Naive thymus-derived CD8-positive, alpha-beta T cell (primary cell): ENCODE results near the gene ANO2. TPM values are rescaled to one million over a fixed set of nuclear protein-coding genes. Genes with fewer than 3 reads are reported as not detected.

Experiments
- ATAC-seq, 2 donors: fragments of 150-1000 bp; cut with Tn5 transposase in 1 of 2; sonication (Bioruptor Pico), chemical (Tn5 transposase) in 1 of 2; 1 replicate in 1 of 2; 2 replicates in 1 of 2; pipeline ENCODE4 v1.10.0; 2021; ENCODE audit warnings: mild to moderate bottlenecking in 2 of 2, moderate library complexity in 2 of 2
- POLR2A ChIA-PET: fragments of 350-600 bp; sonication (Branson Sonifier 250); formaldehyde crosslinking; loops from one replicate; lab custom pipeline; 2021; ENCODE audit warnings: antibody characterized with exemption; lab: Charles Lee
- DNase-seq, 10 donors: peaks; one replicate each; pipeline versions ENCODE4 v3.0.0 to v3.0.0-alpha.2; 2020 to 2022
- H3K27ac Mint-ChIP-seq, 10 donors: one replicate each; pipeline ENCODE4 v1.8.0; 2020 to 2022; ENCODE audit warnings: mild to moderate bottlenecking in 10 of 10, mixed read lengths in 10 of 10, moderate library complexity in 4 of 10, inconsistent platforms in 1 of 10
- H3K27me3 Mint-ChIP-seq, 5 donors: one replicate each; pipeline ENCODE4 v1.8.0; 2021 to 2022; ENCODE audit warnings: mixed read lengths in 5 of 5
- H3K36me3 Mint-ChIP-seq, 3 donors: one replicate each; pipeline ENCODE4 v1.8.0; 2020 to 2022; ENCODE audit warnings: mixed read lengths in 3 of 3, mild to moderate bottlenecking in 2 of 3, inconsistent platforms in 1 of 3
- H3K4me1 Mint-ChIP-seq, 4 donors: one replicate each; pipeline ENCODE4 v1.8.0; 2021 to 2022; ENCODE audit warnings: mixed read lengths in 4 of 4
- H3K4me3 Mint-ChIP-seq, 10 donors: one replicate each; pipeline ENCODE4 v1.8.0; 2020 to 2022; ENCODE audit warnings: mild to moderate bottlenecking in 10 of 10, mixed read lengths in 10 of 10, moderate library complexity in 6 of 10, inconsistent platforms in 1 of 10
- H3K9me3 Mint-ChIP-seq, 9 donors: one replicate each; pipeline ENCODE4 v1.8.0; 2020 to 2022; ENCODE audit warnings: mixed read lengths in 9 of 9, mild to moderate bottlenecking in 3 of 9, inconsistent platforms in 1 of 9, moderate library complexity in 1 of 9
- polyA plus RNA-seq, 3 donors: library from polyadenylated mRNA; unstranded; fragments of 300-500 nt; fragmentation: Illumina TruSeq; gene quantifications; one replicate each; pipeline ENCODE4 v1.2.3, GENCODE V29; 2021
- total RNA-seq, 8 experiments: library from RNA in 2 of 8; stranded (reverse) in 2 of 8; gene quantifications; one replicate each; pipeline ENCODE4 v1.2.3 and lab custom pipeline; 2021 to 2026

The ANO2 gene
- total and polyA plus RNA-seq, 5 experiments from 2014 or later: not detected

GRCh38 chr12:5525783-5526367 lies 419.2 kb downstream of the ANO2 start:
- no peak overlapping the region for H3K4me3 Mint-ChIP-seq
- ATAC-seq (no peak), DNase-seq (no peak)
- H3K27me3 Mint-ChIP-seq: peaks cover under 1 to 14% (median 3%) of the 10 kb centered on the region in 5 donors
- POLR2A ChIA-PET: no interaction called here
- H3K9me3 Mint-ChIP-seq: no peaks in the 10 kb centered on the region
- H3K27ac Mint-ChIP-seq: no peak overlapping the region
- H3K4me1 Mint-ChIP-seq: no peaks in the 10 kb centered on the region
- no peaks in the 10 kb centered on the region for H3K36me3 Mint-ChIP-seq

GRCh38 chr12:5524769-5525436 lies 420.2 kb downstream of the ANO2 start:
- Mint-ChIP-seq H3K36me3 (no peaks in the 10 kb centered on the region), H3K27ac (no peak overlapping the region), H3K4me3 (no peak overlapping the region), H3K4me1 (no peaks in the 10 kb centered on the region), H3K27me3 (peaks cover 0 to 20% (median 3%) of the 10 kb centered on the region in 5 donors), H3K9me3 (no peaks in the 10 kb centered on the region)
- POLR2A ChIA-PET: no interaction called here
- DNase-seq: no peak
- ATAC-seq: peak in 1 of 2 donors; percentile 12

GRCh38 chr12:5524116-5524768 lies 420.8 kb downstream of the ANO2 start:
- ATAC-seq (peak in 1 of 2 donors; percentile 22), DNase-seq (no peak)
- Mint-ChIP-seq H3K9me3 (no peaks in the 10 kb centered on the region), H3K27ac (no peak overlapping the region), H3K4me1 (no peaks in the 10 kb centered on the region), H3K4me3 (no peak overlapping the region), H3K36me3 (no peaks in the 10 kb centered on the region), H3K27me3 (peaks cover 0 to 20% (median under 1%) of the 10 kb centered on the region in 5 donors)
- POLR2A ChIA-PET: no interaction called here

GRCh38 chr12:5523396-5524115 lies 421.5 kb downstream of the ANO2 start:
- H3K4me3 Mint-ChIP-seq: no peak overlapping the region
- H3K4me1 Mint-ChIP-seq: no peaks in the 10 kb centered on the region
- POLR2A ChIA-PET: no interaction called here
- no peaks in the 10 kb centered on the region for H3K36me3 Mint-ChIP-seq
- H3K9me3 Mint-ChIP-seq: no peaks in the 10 kb centered on the region
- peaks cover 0 to 20% (median 0%) of the 10 kb centered on the region in 5 donors for H3K27me3 Mint-ChIP-seq
- no peak overlapping the region for H3K27ac Mint-ChIP-seq
- ATAC-seq: no peak
- no peak for DNase-seq

- H3K9me3 Mint-ChIP-seq: no peaks in the 10 kb centered on the region
- no peak overlapping the region for H3K27ac Mint-ChIP-seq
Measured at GRCh38 chr12:5522432-5523335, 422.4 kb downstream of the ANO2 start.

GRCh38 chr12:5521456-5522325 lies 423.4 kb downstream of the ANO2 start:
- ATAC-seq (no peak), DNase-seq (no peak)
- Mint-ChIP-seq H3K9me3 (no peaks in the 10 kb centered on the region), H3K4me3 (no peak overlapping the region), H3K36me3 (no peaks in the 10 kb centered on the region), H3K4me1 (no peaks in the 10 kb centered on the region), H3K27me3 (peaks cover 0 to 20% (median 0%) of the 10 kb centered on the region in 5 donors), H3K27ac (no peak overlapping the region)
- POLR2A ChIA-PET: no interaction called here

More at GRCh38 chr12:5522432-5523335, 422.4 kb downstream of the ANO2 start:
- H3K4me1 Mint-ChIP-seq: no peaks in the 10 kb centered on the region
- ATAC-seq (no peak), DNase-seq (no peak)
- H3K27me3 Mint-ChIP-seq: peaks cover 0 to 20% (median 0%) of the 10 kb centered on the region in 5 donors
- no peak overlapping the region for H3K4me3 Mint-ChIP-seq
- POLR2A ChIA-PET: no interaction called here
- H3K36me3 Mint-ChIP-seq: no peaks in the 10 kb centered on the region

- no peaks in the 10 kb centered on the region for H3K4me1 Mint-ChIP-seq
- no peaks in the 10 kb centered on the region for H3K9me3 Mint-ChIP-seq
- peaks cover 0 to 20% (median 0%) of the 10 kb centered on the region in 5 donors for H3K27me3 Mint-ChIP-seq
- DNase-seq: no peak
- POLR2A ChIA-PET: no interaction called here
- H3K36me3 Mint-ChIP-seq: no peaks in the 10 kb centered on the region
- no peak overlapping the region for H3K27ac Mint-ChIP-seq
- no peak for ATAC-seq
- no peak overlapping the region for H3K4me3 Mint-ChIP-seq
Measured at GRCh38 chr12:5520831-5521230, 424.2 kb downstream of the ANO2 start.

GRCh38 chr12:5520037-5520436 lies 425.0 kb downstream of the ANO2 start:
- Mint-ChIP-seq H3K4me1 (no peaks in the 10 kb centered on the region), H3K27ac (no peak overlapping the region), H3K36me3 (no peaks in the 10 kb centered on the region), H3K4me3 (no peak overlapping the region), H3K27me3 (peaks cover 0 to 20% (median 0%) of the 10 kb centered on the region in 5 donors), H3K9me3 (no peaks in the 10 kb centered on the region)
- DNase-seq (no peak), ATAC-seq (no peak)
- POLR2A ChIA-PET: no interaction called here

GRCh38 chr12:5518584-5519365 lies 426.3 kb downstream of the ANO2 start:
- Mint-ChIP-seq H3K4me1 (no peaks in the 10 kb centered on the region), H3K27me3 (peaks cover 0 to 20% (median 4%) of the 10 kb centered on the region in 5 donors), H3K4me3 (no peak overlapping the region), H3K9me3 (no peaks in the 10 kb centered on the region), H3K27ac (no peak overlapping the region), H3K36me3 (no peaks in the 10 kb centered on the region)
- no peak for ATAC-seq
- DNase-seq: no peak
- POLR2A ChIA-PET: no interaction called here

GRCh38 chr12:5516371-5517241 lies 428.5 kb downstream of the ANO2 start:
- no peak overlapping the region for H3K4me3 Mint-ChIP-seq
- H3K9me3 Mint-ChIP-seq: no peaks in the 10 kb centered on the region
- H3K27me3 Mint-ChIP-seq: peaks cover 5 to 14% (median 9%) of the 10 kb centered on the region in 5 donors
- DNase-seq: no peak
- no peak for ATAC-seq
- POLR2A ChIA-PET: no interaction called here
- H3K4me1 Mint-ChIP-seq: peaks cover 0 to under 1% (median 0%) of the 10 kb centered on the region in 4 donors
- H3K36me3 Mint-ChIP-seq: no peaks in the 10 kb centered on the region
- no peak overlapping the region for H3K27ac Mint-ChIP-seq
